Stimulated activated CD4-positive, alpha-beta T cell treated with anti-CD3 and anti-CD28 coated beads, Interleukin-12 subunit alpha, Interleukin-12 subunit beta, amount 100 ng/mL, for 24 hours (primary cell): ENCODE data around the gene BAZ1B.
"Not testable (repeated sequence)": the region's sequence is repeated elsewhere in the genome, so short reads cannot be mapped to it uniquely, and the experiment has no call there.

Experiments used
- DNase-seq, 2 experiments: peaks; one replicate each; pipeline ENCODE4 v3.0.0-alpha.2; 2020; ENCODE audit warnings: low read depth in 2 of 2

BAZ1B gene

GRCh38 chr7:73507556-73507955 lies 14.5 kb downstream of the BAZ1B start:
- DNase-seq = no peak

DNA sequence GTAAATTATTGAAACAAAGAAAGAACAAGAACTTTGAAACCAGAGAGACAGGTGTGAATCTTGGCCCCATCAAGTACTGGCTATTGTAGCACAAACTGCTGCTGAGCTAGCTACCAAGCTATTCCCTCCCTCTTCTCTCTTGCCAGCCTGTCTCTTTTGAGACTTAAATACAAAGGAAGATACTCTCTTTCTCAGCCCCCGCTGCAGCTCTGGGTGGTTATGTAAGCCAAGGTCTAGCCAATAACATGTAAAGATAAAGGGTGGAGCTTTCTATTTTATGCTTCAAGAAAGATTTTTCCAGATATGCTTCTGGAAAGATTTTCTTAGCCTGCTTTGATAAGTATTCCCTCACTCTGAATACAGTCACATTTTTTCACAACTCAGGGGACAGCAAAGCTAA lies 17.2 kb downstream of the BAZ1B start:
- no peak for DNase-seq

DNA sequence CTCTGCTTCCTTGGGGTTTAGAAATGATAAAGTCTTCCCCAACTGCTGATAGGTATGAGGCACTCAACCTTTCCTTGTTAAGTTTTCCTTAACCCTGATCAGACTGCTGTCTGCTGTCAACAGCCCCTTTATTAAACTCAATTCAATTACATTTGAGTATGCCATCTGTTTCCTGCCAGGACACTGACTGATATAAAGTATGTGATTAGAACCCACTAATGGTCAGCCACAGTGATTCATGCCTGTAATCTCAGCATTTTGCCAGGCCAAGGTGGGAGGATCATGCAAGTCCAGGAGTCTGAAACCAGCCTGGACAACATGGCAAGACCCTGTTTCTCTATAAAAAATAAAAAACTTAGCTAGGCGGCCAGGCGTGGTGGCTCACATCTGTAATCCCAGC lies 18.1 kb downstream of the BAZ1B start:
- DNase-seq = no peak

DNA sequence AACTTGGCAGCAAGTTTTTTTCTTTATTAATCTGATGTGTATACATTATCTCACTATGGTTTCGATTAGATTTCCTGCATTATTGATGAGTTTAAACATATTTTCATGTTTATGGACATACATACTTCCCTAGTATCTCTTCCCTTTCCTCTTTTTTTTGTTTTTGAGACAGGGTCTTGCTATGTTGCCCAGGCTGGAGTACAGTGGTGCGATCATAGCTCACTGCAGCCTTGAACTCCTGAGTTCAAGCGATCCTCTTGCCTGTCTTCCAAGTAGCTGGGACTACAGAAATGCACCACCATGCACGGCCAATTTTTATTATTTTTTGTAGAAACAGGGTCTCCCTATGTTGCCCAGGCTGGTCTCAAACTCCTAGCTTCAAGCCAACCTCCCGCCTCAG lies 18.9 kb downstream of the BAZ1B start:
- DNase-seq = no peak

- no peak for DNase-seq
These were observed 25.5 kb downstream of the BAZ1B start for GRCh38 chr7:73496626-73497025.

GRCh38 chr7:73495507-73495906 lies 26.6 kb downstream of the BAZ1B start:
- not testable (repeated sequence) for DNase-seq

GRCh38 chr7:73489976-73490375 lies 32.1 kb downstream of the BAZ1B start:
- no peak for DNase-seq

- DNase-seq = no peak
These were observed 34.6 kb downstream of the BAZ1B start for GRCh38 chr7:73487486-73487885.

DNA sequence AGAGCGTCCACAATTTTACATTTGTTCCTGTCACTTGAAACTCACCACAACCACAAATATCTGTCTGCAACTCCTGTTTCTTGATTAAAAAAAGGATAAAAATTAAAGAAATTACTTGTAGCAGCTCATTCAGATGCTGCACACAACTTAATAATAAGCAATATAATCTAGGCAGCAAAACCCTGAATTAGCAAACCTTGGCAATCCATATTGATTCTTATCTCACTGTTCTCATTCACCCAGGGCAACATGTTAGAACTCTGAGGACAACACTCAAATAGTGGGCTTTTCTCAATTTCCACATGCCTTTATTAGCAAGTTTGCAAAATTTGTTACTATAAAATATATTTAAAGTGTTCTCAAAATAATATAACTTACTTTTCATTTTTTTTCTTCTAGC lies 38.9 kb downstream of the BAZ1B start:
- no peak for DNase-seq

- DNase-seq = no peak
These were observed 39.3 kb downstream of the BAZ1B start for GRCh38 chr7:73482746-73483145.

DNA sequence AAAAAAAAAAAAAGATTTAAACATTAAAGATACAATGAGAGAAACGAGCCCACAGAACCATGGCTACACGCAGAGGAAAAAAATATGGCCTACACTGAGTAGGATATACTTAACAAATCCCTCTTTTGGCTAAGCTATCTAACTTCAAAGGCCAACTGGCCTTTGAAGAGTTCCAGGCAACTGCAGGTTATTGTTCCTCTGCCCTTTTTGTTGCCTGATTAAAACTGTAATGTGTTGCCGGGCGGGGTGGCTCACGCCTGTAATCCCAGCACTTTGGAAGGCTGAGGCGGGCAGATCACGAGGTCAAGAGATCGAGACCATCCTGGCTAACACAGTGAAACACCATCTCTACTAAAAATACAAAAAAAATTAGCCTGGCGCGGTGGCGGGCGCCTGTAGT lies 40.6 kb downstream of the BAZ1B start:
- not testable (repeated sequence) for DNase-seq

- DNase-seq = no peak
These were observed 43.5 kb downstream of the BAZ1B start for GRCh38 chr7:73478549-73478948.

GRCh38 chr7:73477376-73477775 lies 44.7 kb downstream of the BAZ1B start:
- DNase-seq = no peak

DNA sequence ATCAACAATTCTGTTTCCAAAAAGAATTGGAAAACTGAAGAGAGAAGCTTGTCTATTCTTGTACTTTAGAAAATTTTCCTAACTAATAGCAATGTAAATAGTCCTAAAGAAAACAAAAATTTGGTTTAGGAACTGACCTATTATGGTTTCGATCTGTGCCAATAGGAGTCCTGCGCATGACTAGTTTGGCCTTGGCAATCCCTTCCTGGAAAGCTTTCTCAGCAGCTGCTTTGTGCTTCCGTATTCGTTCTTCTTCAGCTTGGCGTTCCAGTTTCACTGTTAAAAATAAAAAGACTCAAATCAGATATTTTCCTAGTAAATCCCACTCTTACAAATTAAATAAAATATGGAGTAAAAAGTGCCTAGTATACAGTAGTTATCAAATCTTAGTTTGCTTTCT lies 51.9 kb downstream of the BAZ1B start:
- no peak for DNase-seq

GRCh38 chr7:73467046-73467445 lies 55.0 kb downstream of the BAZ1B start:
- not testable (repeated sequence) for DNase-seq

- no peak for DNase-seq
These were observed 56.0 kb downstream of the BAZ1B start for GRCh38 chr7:73466112-73466511.

DNA sequence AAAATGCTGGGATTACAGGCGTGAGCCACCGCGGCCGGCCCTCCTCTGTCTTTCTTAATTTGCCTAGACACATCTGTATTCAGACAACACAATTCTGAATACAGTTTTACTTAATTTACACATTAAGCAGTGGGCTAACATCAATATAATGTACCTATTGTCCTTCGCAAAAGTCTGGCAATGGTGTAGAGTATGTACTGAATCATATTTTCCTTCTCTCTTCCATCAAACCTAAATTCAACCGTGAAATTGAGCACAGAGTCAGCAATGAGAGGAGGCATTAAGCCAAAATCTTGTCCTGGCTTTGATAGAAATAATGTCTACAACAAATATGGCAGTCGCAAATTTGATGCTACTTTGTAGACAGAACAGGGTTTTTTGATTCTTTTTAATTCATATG lies 58.1 kb downstream of the BAZ1B start:
- DNase-seq = no peak

- DNase-seq = no peak
These were observed 58.8 kb downstream of the BAZ1B start for GRCh38 chr7:73463260-73463659.

- DNase-seq = no peak
These were observed 60.3 kb downstream of the BAZ1B start for GRCh38 chr7:73461782-73462285.

DNA sequence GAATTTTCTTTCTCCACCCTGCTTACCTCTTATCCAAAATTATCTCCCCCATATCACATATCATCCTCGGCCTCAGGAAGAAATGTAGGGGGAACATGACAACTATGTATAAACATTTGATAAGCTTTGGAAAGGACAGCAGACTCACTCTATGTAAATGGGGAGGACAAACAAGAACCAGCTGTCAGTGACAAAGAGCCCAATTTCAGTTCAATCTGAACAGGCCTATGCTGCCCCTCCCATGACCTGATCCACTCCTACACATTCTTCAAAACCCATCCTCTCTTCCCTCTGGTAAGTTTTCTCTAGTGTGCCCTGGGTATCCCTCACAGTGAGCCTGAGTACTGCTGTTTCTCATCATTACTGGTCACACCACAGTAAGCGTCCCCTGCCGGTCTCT lies 67.7 kb downstream of the BAZ1B start:
- no peak for DNase-seq

DNA sequence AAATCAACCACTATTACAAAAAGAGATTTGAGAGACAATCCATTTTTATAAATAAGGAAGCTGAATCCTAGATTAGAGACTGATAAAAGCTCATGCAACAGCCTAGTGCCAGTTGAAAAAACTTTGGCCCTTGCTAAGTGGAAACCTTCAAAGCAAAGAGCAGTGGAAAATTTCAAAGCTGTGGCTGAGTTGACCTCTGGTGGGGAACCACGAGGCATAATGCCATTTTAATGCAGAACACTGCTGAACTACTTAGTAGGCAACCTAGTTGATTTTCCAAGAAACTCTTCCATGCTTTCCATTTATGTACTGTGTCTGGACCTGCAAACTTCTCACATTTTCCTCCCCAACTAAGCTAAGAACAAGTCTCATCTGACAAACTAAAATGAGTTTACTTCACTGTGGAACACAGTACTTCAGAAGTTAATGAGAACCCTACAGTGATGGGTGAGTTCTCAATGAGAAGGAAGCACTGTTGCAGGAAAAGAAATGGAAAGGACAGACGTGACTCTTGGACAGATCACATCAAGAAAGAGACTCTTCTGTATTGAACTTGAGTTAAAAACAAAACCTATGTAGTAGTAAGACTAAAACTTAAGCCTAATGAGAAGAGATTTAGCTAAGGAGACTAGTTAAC lies 69.0 kb downstream of the BAZ1B start:
- no peak for DNase-seq

DNA sequence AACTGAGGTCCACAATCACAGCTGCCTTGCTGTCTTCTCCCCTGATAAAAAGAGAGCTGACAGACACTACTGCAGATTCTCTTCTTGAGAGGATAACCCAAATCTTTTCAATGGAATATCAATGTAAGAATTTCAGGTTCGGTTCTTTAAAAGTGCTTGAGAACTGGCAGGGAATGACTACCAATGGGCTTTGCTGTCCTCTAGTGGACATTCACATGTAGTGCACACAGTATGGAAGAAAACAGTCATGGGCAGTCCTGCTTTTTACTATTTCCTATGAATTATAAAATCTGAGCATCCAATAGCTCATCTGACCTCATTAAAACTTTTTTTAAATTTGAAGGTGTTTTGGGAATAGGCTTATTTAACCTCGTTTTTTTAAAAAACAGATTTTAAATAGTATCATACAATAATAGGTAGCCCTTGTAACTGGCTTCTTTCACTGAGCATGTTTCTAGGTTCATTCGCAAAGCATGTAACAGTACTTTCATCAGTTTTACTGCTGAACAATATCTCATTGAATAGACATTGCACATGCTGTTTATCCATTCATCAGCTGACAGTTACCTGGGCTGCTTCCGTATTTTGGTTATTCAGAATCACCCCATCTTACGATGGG lies 70.2 kb downstream of the BAZ1B start:
- DNase-seq = no peak

GRCh38 chr7:73449422-73449821 lies 72.7 kb downstream of the BAZ1B start:
- no peak for DNase-seq

- DNase-seq = no peak
These were observed 73.5 kb downstream of the BAZ1B start for GRCh38 chr7:73448609-73449008.
